ENCODE results near the gene CFD.
"Not testable (repeated sequence)": the region's sequence is repeated elsewhere in the genome, so short reads cannot be mapped to it uniquely, and the experiment has no call there.

The CFD gene

DNA sequence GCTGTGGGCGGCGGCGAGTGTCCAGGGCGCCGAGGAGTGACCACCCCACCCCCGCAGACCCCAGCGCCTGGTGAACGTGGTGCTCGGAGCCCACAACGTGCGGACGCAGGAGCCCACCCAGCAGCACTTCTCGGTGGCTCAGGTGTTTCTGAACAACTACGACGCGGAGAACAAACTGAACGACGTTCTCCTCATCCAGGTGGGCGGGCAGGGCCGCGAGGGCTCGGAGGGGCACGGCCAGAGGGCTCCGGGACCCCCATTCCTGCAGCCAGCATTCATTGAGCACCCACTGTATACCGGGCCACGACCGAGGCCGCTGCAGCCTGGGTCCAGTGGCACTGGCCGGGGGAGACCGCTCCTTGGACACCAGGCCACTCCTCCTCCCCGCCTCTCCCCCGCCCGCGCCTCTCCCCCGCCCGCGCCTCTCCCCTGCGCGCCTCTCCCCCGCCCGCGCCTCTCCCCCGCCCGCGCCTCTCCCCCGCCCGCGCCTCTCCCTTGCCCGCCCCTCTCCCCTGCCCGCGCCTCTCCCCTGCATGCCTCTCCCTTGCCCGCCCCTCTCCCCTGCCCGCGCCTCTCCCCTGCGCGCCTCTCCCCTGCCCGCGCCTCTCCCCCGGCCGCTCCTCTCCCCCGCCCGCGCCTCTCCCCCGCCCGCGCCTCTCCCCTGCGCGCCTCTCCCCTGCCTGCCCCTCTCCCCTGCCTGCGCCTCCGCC, 15.5 kb upstream of the CFD start:
- H3K4me1 ChIP-seq (ENCODE audit: control insufficient read depth in 5 of 5, insufficient read depth in 5 of 5, low read length in 5 of 5): peaks cover 0 to 30% (median 21%) of the 10 kb centered on the region in 5 donors
- H3K36me3 ChIP-seq (ENCODE audit: control insufficient read depth in 5 of 5, insufficient read depth in 5 of 5, low read length in 5 of 5): no peaks in the 10 kb centered on the region
- peaks cover 18 to 31% (median 21%) of the 10 kb centered on the region in 5 donors for H3K27me3 ChIP-seq (ENCODE audit: control insufficient read depth in 5 of 5, insufficient read depth in 4 of 5, low read length in 5 of 5)
- H3K9me3 ChIP-seq (ENCODE audit: control insufficient read depth in 5 of 5, low read length in 5 of 5): no peaks in the 10 kb centered on the region
- H3K9ac ChIP-seq (ENCODE audit: low read length in 5 of 5): no peak overlapping the region
- no peak overlapping the region for H3K27ac ChIP-seq (ENCODE audit: low read depth, low read length)
- peak overlapping the region in 1 of 5 donors; percentile 37 for H3K4me3 ChIP-seq (ENCODE audit: low read depth in 1 of 5, low read length in 5 of 5)

DNA sequence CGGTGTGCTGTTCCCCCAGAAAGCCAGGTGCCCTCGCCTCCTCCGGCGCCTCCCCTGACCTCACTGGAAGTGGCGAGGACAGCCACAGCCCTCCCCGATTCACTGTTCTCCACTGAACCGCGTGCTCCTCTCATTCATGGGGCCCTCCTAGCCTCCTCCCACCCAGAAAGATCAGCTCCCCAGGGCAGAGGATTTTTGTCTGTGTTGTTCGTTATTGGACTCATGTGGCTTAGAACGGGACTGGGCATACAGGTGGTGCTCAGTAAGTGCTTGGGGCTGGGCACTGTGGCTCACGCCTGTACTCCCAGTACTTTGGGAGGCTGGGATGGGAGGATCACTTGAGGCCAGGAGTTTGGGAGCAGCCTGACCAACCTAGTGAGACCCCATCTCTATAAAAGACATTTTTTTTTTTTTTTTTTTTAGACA, 14.9 kb upstream of the CFD start:
- Histone ChIP-seq H3K9me3 (ENCODE audit: control insufficient read depth in 5 of 5, low read length in 5 of 5) (no peaks in the 10 kb centered on the region), H3K27ac (ENCODE audit: low read depth, low read length) (no peak overlapping the region), H3K9ac (ENCODE audit: low read length in 5 of 5) (no peak overlapping the region), H3K36me3 (ENCODE audit: control insufficient read depth in 5 of 5, insufficient read depth in 5 of 5, low read length in 5 of 5) (no peaks in the 10 kb centered on the region), H3K27me3 (ENCODE audit: control insufficient read depth in 5 of 5, insufficient read depth in 4 of 5, low read length in 5 of 5) (peaks cover 17 to 30% (median 21%) of the 10 kb centered on the region in 5 donors), H3K4me1 (ENCODE audit: control insufficient read depth in 5 of 5, insufficient read depth in 5 of 5, low read length in 5 of 5) (peaks cover 0 to 27% (median 20%) of the 10 kb centered on the region in 5 donors), H3K4me3 (ENCODE audit: low read depth in 1 of 5, low read length in 5 of 5) (no peak overlapping the region)

DNA sequence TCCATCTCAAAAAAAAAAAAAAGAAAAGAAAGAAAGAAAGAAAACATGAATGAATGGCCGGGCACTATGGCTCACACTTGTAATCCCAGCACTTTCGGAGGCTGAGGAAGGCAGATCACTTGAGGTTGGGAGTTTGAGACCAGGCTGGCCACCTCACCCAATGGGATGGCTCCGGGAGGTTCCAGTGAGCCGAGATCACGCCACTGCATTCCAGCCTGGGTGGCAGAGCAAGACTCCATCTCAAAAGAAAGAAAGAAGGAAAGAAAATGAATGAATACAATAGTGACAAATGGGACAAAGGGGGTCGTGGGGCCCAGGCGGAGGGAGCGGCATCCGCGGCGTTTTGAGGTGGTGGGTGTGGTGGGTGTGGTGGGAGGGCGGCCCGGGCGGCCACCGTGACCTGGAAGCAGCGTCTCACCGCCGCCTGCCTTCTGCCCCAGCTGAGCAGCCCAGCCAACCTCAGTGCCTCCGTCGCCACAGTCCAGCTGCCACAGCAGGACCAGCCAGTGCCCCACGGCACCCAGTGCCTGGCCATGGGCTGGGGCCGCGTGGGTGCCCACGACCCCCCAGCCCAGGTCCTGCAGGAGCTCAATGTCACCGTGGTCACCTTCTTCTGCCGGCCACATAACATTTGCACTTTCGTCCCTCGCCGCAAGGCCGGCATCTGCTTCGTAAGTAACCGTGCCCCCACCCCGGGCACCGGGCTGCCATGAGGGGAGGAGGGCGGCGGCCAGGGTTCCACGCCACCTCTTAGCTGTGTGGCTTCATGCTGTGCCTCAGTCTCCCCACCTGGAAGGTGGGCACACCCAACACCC, 13.6 kb upstream of the CFD start:
- no peak overlapping the region for H3K9ac ChIP-seq (ENCODE audit: low read length in 5 of 5)
- H3K27me3 ChIP-seq (ENCODE audit: control insufficient read depth in 5 of 5, insufficient read depth in 4 of 5, low read length in 5 of 5): peaks cover 14 to 24% (median 17%) of the 10 kb centered on the region in 5 donors
- H3K27ac ChIP-seq (ENCODE audit: low read depth, low read length): no peak overlapping the region
- H3K4me1 ChIP-seq (ENCODE audit: control insufficient read depth in 5 of 5, insufficient read depth in 5 of 5, low read length in 5 of 5): peaks cover 0 to 32% (median 25%) of the 10 kb centered on the region in 5 donors
- H3K4me3 ChIP-seq (ENCODE audit: low read depth in 1 of 5, low read length in 5 of 5): no peak overlapping the region
- H3K9me3 ChIP-seq (ENCODE audit: control insufficient read depth in 5 of 5, low read length in 5 of 5): no peaks in the 10 kb centered on the region
- H3K36me3 ChIP-seq (ENCODE audit: control insufficient read depth in 5 of 5, insufficient read depth in 5 of 5, low read length in 5 of 5): no peaks in the 10 kb centered on the region

DNA sequence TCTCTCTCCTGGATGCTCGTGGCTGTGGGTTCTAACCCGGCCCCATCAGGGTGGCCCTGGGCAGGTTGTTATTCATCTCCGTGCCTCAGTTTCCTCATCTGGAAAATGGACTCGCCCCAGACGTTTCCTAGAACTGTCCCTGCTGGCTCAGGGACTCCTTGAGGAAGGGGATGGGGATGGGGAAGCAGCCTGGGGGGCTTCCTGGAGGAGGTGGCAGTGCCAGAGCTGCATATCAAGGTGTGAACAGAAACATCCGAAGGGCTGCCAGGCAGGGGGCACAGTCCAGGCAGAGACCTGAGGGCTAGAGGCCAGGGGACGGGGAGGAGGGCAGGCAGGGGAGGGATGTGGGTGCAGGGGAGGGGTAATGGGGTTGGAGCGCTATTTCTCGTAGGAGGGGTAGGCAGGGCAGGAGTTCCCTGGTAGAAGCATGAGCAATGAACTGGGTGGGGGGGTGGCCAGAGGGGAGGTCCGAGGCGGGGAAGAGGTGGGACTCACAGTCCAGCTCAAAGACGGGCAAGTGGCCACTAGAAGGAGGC, 11.0 kb upstream of the CFD start:
- Histone ChIP-seq H3K36me3 (ENCODE audit: control insufficient read depth in 5 of 5, insufficient read depth in 5 of 5, low read length in 5 of 5) (no peaks in the 10 kb centered on the region), H3K4me3 (ENCODE audit: low read depth in 1 of 5, low read length in 5 of 5) (no peak overlapping the region), H3K4me1 (ENCODE audit: control insufficient read depth in 5 of 5, insufficient read depth in 5 of 5, low read length in 5 of 5) (peaks cover 0 to 37% (median 27%) of the 10 kb centered on the region in 5 donors), H3K9ac (ENCODE audit: low read length in 5 of 5) (no peak overlapping the region), H3K9me3 (ENCODE audit: control insufficient read depth in 5 of 5, low read length in 5 of 5) (no peaks in the 10 kb centered on the region), H3K27me3 (ENCODE audit: control insufficient read depth in 5 of 5, insufficient read depth in 4 of 5, low read length in 5 of 5) (peaks cover 8 to 17% (median 12%) of the 10 kb centered on the region in 5 donors), H3K27ac (ENCODE audit: low read depth, low read length) (no peak overlapping the region)

DNA sequence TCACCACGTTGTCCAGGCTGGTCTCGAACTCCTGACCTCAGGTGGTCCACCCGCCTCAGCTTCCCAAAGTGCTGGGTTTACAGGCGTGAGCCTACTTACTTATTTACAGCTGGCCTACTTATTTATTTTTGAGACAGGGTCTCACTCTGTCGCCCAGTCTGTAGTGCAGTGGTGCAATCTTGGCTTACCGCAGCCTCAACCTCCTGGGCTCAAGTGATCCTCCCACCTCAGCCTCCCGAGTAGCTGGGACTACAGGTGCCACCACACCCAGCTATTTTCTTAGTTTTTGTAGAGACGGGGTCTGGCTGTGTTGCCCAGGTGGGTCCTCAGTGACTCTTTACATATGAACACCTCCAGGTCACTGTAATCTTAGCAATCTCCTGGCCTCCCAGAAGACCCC, 10.3 kb upstream of the CFD start:
- H3K36me3 ChIP-seq (ENCODE audit: control insufficient read depth in 5 of 5, insufficient read depth in 5 of 5, low read length in 5 of 5); H3K27ac ChIP-seq (ENCODE audit: low read depth, low read length); H3K9ac ChIP-seq (ENCODE audit: low read length in 5 of 5); H3K4me3 ChIP-seq (ENCODE audit: low read depth in 1 of 5, low read length in 5 of 5); H3K9me3 ChIP-seq (ENCODE audit: control insufficient read depth in 5 of 5, low read length in 5 of 5): not testable (repeated sequence)
- H3K4me1 ChIP-seq (ENCODE audit: control insufficient read depth in 5 of 5, insufficient read depth in 5 of 5, low read length in 5 of 5): peaks cover 0 to 32% (median 22%) of the 10 kb centered on the region in 5 donors
- H3K27me3 ChIP-seq (ENCODE audit: control insufficient read depth in 5 of 5, insufficient read depth in 4 of 5, low read length in 5 of 5): peaks cover 5 to 14% (median 8%) of the 10 kb centered on the region in 5 donors

DNA sequence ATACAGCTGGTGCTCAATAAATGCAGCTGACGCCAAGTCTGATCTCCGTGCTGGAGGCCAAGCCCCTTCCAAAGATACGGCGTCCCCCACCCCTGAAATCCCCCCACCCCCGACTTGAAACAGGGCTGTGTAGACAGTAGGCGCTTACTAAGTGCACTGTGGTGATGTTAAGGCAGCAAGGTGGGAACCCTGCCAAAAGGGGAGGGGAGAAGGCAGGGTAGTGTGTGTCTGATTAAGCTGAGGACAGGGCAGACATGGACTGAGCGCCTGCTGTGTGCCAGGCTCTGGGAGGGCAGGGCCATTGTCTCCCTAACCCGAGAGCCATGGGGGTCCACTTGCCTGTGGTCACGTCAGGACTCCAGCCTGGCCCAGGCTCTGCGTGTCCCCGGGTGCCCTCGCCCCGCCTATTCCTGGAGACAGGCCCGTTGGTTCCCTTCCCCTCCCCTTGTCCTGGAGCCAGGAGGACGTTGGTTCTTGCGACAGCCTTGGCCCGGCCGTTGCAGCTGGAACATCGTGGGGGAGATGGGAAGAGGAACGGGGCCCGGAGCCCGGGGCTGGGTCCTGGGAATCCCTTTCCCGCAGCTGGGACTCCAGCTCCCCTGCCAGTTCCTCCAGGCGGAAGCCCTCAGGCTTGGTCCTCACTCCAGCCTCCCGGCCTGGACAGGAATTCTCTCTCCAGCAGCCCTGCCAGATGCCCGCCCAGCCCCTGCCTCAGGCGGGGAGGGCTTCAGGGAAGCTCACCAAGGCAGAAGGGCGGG, 9.1 kb upstream of the CFD start:
- peak overlapping the region in 4 of 5 donors; percentile 8 to 38 (median 33) for H3K4me3 ChIP-seq (ENCODE audit: low read depth in 1 of 5, low read length in 5 of 5)
- H3K9me3 ChIP-seq (ENCODE audit: control insufficient read depth in 5 of 5, low read length in 5 of 5): no peaks in the 10 kb centered on the region
- peaks cover 2 to 10% (median 5%) of the 10 kb centered on the region in 5 donors for H3K27me3 ChIP-seq (ENCODE audit: control insufficient read depth in 5 of 5, insufficient read depth in 4 of 5, low read length in 5 of 5)
- peak overlapping the region in 4 of 5 donors; percentile 26 to 69 (median 44) for H3K9ac ChIP-seq (ENCODE audit: low read length in 5 of 5)
- H3K4me1 ChIP-seq (ENCODE audit: control insufficient read depth in 5 of 5, insufficient read depth in 5 of 5, low read length in 5 of 5): peaks cover 0 to 32% (median 22%) of the 10 kb centered on the region in 5 donors
- H3K27ac ChIP-seq (ENCODE audit: low read depth, low read length): peak overlapping the region; percentile 41
- no peaks in the 10 kb centered on the region for H3K36me3 ChIP-seq (ENCODE audit: control insufficient read depth in 5 of 5, insufficient read depth in 5 of 5, low read length in 5 of 5)

DNA sequence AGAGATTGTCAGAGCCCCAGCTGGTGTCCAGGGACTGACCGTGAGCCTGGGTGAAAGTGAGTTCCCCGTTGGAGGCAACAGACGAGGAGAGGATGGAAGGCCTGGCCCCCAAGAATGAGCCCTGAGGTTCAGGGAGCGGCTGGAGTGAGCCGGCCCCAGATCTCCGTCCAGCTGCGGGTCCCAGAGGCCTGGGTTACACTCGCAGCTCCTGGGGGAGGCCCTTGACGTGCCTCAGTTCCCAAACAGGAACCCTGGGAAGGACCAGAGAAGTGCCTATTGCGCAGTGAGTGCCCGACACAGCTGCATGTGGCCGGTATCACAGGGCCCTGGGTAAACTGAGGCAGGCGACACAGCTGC, 8.5 kb upstream of the CFD start:
- no peaks in the 10 kb centered on the region for H3K9me3 ChIP-seq (ENCODE audit: control insufficient read depth in 5 of 5, low read length in 5 of 5)
- peak overlapping the region in 4 of 5 donors; percentile 8 to 38 (median 33) for H3K4me3 ChIP-seq (ENCODE audit: low read depth in 1 of 5, low read length in 5 of 5)
- peak overlapping the region; percentile 41 for H3K27ac ChIP-seq (ENCODE audit: low read depth, low read length)
- H3K4me1 ChIP-seq (ENCODE audit: control insufficient read depth in 5 of 5, insufficient read depth in 5 of 5, low read length in 5 of 5): peaks cover 0 to 32% (median 22%) of the 10 kb centered on the region in 5 donors
- H3K27me3 ChIP-seq (ENCODE audit: control insufficient read depth in 5 of 5, insufficient read depth in 4 of 5, low read length in 5 of 5): peaks cover 2 to 6% (median 5%) of the 10 kb centered on the region in 5 donors
- peak overlapping the region in 4 of 5 donors; percentile 26 to 69 (median 44) for H3K9ac ChIP-seq (ENCODE audit: low read length in 5 of 5)
- no peaks in the 10 kb centered on the region for H3K36me3 ChIP-seq (ENCODE audit: control insufficient read depth in 5 of 5, insufficient read depth in 5 of 5, low read length in 5 of 5)

DNA sequence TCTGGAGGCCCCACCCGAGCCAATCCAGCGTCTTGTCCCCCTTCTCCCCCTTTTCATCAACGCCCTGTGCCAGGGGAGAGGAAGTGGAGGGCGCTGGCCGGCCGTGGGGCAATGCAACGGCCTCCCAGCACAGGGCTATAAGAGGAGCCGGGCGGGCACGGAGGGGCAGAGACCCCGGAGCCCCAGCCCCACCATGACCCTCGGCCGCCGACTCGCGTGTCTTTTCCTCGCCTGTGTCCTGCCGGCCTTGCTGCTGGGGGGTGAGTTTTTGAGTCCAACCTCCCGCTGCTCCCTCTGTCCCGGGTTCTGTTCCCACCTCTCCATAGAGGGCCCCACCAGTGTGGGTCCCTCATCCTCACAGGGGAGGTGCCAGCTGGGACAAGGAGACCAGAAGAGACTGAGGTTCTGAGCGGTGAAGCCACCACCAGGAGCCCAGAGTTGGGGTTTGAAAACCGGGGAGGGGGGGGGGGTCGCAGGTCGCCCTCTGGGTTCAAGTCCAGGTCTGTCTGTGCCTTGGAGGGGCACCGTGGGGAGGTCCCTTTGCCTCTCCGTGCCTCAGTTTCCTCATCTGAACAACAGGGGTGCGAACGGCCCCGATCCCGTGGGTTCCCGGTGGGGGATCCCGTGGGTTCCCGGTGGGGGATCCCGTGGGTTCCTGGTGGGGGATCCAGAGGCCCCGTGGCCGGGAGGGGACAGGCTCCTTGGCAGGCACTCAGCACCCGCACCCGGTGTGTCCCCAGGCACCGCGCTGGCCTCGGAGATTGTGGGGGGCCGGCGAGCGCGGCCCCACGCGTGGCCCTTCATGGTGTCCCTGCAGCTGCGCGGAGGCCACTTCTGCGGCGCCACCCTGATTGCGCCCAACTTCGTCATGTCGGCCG, 7.1 kb upstream of the CFD start, which contains the start of gene ELANE:
Gene ELANE, plus strand, starts transcription at position 168 of the 878 bp plus-strand sequence. Its CDS starts 26 bp downstream, at position 194.
- peak within 1 kb of the TSS; percentile 41 for H3K27ac ChIP-seq (ENCODE audit: low read depth, low read length)
- H3K4me1 ChIP-seq (ENCODE audit: control insufficient read depth in 5 of 5, insufficient read depth in 5 of 5, low read length in 5 of 5): peaks cover 0 to 32% (median 22%) of the 10 kb centered on the region in 5 donors
- no peaks in the 10 kb centered on the region for H3K36me3 ChIP-seq (ENCODE audit: control insufficient read depth in 5 of 5, insufficient read depth in 5 of 5, low read length in 5 of 5)
- H3K9me3 ChIP-seq (ENCODE audit: control insufficient read depth in 5 of 5, low read length in 5 of 5): no peaks in the 10 kb centered on the region
- peaks cover 0 to 6% (median 0%) of the 10 kb centered on the region in 5 donors for H3K27me3 ChIP-seq (ENCODE audit: control insufficient read depth in 5 of 5, insufficient read depth in 4 of 5, low read length in 5 of 5)
- peak within 1 kb of the TSS in 2 of 5 donors; percentile 53 to 69 for H3K9ac ChIP-seq (ENCODE audit: low read length in 5 of 5)
- peak within 1 kb of the TSS in 1 of 5 donors; percentile 37 for H3K4me3 ChIP-seq (ENCODE audit: low read depth in 1 of 5, low read length in 5 of 5)
